Activated CD4-positive, alpha-beta T cell treated with anti-CD3 and anti-CD28 coated beads, Interleukin-2, amount 50 U/mL, for 4 hours (primary cell): ENCODE results near the gene ATOH7.
"Not testable (repeated sequence)": the region's sequence is repeated elsewhere in the genome, so short reads cannot be mapped to it uniquely, and the experiment has no call there.

ENCODE experiments used
- DNase-seq, 2 experiments: peaks; one replicate each; pipeline ENCODE4 v3.0.0-alpha.2; 2020

ATOH7 gene

DNA sequence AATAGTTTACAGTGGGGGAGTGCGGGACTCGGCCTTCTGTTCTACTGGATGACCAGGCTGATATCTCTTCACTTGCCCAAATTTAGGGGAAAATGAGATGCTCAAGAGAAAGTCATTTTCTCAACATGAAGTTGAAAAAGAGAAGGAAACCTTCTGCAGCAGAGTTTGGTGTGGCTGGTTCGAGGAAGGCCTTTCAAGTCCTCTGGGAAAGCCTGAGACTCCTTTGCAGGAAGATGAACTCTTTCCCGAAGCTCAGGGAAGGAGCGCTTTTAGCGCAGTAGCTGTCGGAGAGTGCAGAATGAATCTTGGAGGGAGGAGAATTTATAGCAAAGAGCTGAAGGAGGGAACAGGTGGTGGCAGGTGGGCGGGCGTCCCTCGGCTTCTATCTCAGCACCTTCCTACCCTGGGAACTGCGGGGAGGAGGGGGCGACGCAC lies at the start of gene ATOH7:
Gene ATOH7, minus strand, starts transcription at position 297 of the 435 bp plus-strand sequence. CDS start 436 bp downstream, outside the sequence.
- DNase-seq: no peak

DNA sequence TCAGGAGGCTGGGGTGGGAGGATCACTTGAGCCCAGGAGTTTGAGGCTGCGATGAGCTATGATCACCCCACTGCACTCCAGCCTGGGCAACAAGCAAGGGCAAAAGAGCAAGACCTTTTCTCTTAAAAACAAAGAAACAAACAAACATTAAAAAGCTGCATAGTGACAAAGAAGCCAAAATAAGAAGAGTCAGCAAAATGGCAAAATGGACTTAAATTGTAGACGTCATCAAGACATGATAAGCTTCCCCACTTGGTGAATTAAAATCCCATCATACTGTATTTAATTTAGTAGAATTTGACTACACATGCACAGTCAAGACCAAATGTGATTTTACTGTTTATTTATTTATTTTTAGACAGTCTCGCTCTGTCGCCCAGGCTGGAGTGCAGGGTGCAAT lies 48.8 kb upstream of the ATOH7 start:
- DNase-seq: no peak

DNA sequence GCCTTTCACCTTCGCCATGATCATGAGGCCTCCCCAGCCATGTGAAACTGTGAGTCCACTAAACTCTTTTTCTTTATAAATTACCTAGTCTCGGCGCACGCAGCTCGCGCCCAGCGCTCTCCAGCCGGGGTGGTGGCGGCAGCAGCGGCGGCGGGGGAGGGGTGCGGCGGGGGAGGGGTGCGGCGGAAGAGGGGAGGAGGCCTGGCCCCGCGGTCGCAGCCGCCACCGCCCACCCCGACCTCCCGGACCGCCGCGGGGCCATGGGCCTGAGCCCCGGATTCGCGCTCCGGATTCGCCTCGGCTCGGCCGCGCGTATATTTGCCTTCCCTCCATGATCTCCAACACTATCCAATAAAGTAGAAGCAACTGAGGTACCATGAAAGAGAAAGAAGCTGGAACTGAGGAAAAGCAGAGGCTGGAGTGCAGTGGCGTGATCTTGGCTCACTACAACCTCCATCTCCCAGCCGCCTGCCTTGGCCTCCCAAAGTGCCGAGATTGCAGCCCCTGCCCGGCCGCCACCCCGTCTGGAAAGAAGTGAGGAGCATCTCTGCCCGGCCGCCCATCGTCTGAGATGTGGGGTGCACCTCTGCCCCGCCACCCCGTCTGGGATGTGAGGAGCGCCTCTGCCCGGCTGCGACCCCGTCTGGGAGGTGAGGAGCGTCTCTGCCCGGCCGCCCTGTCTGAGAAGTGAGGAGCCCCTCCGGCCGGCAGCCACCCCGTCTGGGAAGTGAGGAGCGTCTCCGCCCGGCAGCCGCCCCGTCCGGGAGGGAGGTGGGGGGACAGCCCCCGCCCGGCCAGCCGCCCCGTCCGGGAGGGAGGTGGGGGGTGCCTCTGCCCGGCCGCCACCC lies 47.2 kb upstream of the ATOH7 start:
- not testable (repeated sequence) for DNase-seq

DNA sequence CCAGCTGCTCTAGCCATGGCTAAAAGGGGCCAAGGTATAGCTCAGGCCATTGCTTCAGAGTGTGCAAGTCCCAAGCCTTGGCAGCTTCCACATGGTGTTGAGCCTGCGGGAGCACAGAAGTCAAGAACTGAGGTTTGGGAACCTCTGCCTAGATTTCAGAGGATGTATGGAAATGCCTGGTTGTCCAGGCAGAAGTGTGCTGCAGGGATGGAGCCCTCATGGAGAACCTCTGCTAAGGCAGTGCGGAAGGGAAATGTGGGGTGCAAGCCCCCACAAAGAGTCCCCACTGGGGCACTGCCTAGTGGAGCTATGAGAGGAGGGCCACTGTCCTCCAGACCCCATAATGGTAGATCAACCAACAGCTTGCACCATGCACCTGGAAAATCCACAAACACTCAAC lies 45.9 kb upstream of the ATOH7 start:
- DNase-seq: not testable (repeated sequence)

DNA sequence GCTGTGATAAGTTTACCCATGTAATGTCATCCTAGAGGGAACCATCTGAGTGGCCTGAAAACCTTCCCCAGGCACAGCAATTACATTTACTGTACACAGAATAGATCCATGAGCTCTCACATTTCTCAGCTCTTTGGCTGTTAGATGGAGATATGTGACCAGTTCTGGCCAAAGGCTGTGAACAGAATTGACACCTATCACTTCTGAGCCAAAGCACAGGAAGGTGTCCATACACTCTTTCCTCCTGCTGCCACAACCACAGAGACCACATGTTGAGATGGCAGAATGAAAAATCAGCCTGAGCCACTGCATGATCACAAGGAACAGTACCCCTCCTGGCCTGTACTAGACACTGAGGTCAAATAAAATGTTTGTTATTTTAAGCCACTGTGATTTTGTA lies 44.3 kb upstream of the ATOH7 start:
- no peak for DNase-seq

DNA sequence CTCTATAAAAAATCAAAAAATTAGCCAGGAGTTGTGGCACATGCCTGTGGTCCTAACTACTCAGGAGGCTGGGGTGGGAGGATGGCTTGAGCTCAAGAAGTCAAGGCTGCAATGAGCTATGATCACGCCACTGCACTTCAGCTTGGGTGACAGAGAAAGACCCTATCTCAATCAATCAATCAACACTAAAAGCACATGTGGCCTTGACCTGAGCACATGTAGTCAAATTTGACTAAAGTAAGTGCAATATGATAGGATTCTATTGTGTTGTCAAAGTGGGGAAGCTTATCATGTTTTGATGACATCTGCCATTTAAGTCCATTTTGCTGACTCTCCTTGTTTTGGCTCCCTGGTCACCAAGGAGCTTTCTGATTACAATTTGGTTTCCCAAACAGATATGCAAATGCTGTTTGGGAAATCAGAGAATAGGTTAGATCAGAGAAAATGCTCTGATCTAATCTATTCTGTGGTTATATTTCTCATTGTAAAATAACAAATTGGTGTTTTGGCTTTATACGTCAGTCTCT lies 43.8 kb upstream of the ATOH7 start:
- no peak for DNase-seq

DNA sequence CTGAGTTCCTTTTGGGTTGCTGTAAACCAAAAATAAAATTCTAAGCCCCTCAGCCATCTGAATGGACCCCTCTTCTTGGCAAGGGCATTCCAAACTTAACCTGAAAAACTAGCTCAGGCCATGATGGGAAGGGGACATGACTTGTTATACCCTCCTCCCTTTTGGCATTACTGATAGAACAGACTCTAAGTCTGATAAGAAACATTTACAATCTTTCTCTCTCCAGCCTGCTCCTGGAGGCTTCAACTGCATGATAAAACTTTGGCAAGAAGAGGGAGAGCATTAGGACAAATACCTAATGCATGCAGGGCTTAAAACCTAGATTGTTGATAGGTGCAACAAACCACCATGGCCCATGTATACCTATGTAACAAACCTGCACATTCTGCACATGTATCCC lies 40.9 kb upstream of the ATOH7 start:
- DNase-seq: no peak

DNA sequence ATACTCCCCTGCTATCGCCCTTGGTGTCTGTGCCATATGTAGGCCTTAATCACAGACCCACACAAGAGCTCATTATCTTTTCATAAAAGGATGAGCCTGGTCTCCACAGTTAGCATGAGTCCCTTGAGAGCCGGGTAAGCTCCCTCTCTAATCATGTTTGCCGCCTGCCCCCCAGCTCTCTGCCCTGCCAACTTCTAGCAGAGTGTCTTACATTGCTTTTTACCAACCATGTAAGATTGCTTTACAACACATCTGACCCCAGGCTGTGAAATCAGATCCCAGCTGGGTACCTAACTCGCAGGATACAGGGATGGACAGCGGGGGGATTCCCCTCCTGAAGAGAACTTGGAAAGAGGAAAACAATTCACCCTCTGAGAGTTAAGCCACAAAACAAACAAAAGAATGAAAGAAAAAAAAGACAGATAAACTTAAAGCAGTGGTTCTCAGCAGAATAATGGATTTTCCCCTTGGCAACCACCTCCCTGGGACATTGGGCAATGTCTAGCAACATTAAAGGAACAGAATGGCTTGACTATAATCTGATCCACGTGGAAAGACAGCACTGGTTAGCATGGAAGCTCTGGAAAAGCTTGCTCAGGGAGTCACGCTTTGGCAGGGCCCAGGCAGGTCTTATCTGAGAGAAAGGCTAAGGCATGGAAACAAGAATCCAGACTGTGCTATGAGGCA lies 39.4 kb upstream of the ATOH7 start:
- no peak for DNase-seq

DNA sequence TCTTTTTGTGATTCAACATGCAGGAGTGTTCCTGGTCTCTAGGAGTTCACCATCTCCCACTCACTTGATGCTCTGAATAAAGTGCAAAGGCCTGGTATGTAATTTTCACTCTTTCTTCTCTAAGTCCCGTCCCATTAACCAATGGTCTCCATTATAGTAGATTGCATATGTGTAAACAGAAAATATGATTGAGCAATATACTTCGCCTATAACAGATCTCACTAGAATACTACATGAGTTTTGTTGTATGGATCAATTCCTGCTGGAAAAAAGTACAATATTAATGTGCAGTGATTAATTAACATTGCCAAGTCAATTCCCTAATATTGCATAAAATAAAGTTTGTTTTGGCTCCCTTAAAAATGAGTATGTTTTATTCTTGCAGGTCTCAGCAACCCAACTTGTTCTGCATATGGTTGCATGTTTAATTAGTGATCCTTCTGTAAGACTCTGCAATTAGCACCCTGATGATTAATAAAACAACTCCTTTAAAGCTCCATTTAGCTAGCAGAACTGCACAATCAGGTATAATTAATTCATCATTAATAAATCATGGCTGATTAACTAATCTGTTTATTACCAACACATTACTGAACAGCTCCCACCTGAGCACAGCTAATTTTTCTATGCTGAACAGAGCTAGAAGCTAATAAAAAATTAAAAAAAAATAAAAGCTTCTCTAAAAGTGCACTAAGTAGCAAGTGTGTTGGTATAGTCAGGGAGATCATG lies 37.8 kb upstream of the ATOH7 start:
- no peak for DNase-seq

DNA sequence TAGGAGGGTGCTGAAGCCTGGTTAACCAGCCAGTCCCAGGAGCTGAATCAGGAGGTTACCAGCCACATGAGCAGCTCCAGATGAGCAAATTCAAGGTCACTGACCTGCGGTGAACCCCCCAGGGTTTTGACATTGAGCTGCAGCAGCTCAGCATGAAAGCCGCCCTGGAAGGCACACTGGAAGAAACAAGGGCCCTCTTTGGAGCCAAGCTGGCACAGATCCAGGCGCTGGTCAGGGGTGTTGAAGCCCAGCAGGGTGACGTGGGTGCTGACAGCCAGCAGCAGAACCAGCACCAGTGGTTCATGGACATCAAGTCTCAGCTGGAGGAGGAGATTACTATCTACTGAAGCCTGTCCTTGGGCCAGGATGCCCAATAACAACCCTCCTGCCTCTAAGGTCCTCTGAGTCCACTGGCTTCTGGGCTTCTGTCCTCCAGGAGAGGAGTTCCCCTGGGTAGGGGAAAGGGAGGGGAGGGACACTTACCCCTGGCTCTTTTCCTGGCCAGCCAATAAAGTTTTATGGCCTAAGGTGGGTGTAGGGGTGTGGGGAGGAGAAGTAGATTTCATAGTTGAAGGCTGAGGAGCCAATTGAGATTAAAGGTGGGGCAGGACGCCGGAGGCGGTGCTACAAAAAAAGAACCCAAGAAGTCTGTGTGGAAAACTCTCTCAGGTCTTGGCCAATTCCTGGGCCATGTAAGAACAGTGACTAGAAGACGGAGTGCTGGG lies 29.4 kb upstream of the ATOH7 start:
- DNase-seq: no peak

DNA sequence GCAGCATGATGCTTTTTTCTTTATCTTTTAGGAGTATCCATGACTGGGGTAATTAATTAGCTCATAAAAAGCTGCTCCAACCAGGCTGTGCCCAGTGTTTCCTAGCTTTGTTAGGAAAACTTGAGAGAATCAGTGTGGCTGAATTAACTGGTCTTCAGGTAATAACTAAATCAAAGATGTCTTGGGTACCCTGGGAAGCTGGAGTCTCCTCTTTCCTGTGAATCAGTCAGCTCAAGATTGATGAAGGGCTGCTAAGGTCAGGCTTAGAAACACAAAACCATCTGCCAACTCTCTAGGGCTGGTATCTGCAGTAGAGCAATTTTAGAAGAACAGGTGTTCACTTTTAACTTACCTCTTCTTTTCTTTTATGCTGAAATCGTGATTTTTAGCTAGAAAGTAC lies 21.4 kb upstream of the ATOH7 start:
- DNase-seq: no peak

DNA sequence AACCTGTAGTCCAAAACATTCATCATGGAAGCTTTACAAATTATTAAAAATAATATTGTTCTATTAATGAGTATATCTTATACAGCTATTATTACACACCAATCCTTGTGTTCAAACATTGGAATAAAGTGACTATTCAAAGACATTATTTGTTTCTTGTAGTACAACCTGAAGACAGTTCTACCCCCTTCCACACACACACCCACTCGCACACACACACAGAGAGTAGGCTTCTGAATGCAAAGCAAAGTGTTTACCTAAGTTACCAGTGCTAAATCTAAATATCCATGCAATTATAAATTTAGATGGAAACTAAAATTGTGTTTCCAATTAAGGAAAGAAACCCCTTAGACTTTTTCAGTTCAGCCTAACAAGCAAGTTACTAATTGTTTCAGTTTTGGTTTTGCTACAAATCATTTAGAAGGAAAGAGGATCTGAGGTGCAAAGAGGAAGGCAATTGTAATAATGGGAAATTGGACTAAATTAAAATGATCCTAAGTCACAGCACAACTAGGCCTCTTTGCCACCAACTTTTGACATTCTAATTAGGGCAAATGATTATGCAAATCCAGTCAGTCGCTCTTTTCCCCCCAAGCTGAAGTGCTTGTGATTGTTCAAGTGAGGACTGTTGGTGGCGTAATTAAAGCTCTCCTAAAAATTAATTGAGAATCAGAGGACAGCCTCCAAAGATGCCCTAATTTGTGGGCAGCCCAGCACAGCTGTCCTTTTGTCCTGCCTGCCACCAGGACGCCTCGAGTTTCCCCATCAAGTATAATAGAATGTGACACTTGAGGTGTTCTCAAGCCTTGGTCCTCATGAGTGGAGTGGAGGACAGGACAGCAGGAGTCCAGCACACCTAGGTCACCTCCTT lies 19.9 kb upstream of the ATOH7 start:
- no peak for DNase-seq

DNA sequence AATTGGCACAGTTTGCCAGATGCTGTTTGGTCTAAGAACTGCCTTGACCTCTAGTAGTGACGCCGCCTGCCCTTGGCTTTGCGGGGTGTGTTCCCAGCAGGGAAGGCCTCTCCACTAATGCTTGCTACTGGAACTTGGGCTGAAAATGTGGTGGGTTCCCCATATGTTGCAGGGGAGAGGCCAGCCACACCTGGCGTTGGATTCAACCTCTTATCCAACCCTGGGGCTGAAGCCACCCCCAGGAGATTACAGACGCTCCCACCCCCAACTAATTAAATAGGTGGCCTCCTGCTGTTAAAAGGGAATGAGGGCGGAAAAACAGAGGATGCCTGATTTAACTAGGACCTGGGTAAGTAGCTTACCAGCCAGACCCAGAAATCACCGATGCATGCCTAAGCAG lies 19.2 kb upstream of the ATOH7 start:
- no peak for DNase-seq

DNA sequence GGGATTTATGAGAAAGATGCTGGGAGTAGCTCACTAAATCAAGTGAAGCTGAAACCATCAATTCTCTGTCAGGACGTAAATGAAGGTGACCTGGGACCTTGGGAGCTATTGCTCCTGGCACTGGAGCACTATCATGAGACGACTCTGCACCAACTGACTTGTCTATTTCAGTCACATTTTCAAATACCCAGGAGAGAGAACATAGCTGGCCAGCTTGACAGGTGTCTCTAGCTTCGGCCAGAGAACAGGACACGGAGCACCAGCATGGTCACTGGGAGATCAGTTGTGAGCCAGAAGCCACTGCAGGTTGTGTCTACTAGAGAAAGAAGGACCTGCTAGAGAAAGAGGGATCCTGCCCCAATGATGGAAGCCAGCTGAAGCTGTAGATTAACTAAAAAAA lies 17.4 kb upstream of the ATOH7 start:
- no peak for DNase-seq

DNA sequence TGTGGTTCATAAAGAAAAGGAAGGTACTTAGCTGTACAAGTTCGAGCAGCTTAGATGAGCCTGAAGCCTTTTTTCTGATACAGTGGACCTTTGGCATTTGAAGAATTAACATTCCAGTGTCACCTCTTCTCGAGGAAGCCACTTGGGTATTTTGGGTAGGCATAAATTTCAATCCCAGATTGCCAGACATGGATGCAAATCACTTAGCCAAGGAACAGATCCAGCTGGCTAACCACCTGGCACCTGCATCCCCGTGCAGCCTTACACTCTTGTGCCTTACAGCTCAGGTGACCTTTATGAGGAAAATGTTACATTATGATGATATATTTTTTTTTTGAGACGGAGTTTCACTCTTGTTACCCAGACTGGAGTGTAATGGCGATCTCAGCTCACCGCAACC lies 16.0 kb upstream of the ATOH7 start:
- no peak for DNase-seq

DNA sequence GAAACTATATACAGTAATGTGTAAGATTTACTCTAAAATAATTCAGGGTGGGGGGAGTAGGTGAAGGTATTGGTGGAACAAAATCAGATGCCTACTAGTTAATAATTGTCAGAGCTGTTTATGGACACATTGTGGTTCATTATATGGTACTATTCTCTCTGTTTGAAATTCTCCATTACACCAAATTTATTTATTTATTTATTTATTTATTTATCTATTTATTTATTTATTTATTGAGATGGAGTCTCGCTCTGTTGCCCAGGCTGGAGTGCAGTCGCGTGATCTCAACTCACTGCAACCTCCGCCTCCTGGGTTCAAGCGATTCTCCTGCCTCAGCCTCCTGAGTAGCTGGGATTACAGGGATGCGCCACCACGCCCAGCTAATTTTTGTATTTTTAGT lies 14.5 kb upstream of the ATOH7 start:
- DNase-seq: not testable (repeated sequence)

DNA sequence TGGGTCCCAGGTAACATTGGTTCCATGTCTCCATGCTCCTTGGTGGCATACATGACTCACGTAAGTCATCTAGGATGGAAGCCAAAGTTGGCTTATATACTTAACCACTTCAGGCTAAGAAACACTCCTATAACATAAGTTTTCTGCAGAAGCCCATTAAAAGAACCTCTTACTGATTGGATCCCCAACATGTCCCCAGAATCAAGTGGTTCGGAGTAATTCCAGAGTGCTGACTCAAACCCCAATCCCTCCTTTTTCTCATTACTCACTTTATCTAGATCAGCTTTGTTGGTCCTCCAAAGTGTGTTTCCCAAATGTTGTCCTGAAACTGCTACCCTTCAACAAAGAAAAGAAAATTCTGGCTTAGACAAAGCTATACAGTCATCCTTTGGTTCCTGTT lies 10.1 kb upstream of the ATOH7 start:
- DNase-seq: no peak

DNA sequence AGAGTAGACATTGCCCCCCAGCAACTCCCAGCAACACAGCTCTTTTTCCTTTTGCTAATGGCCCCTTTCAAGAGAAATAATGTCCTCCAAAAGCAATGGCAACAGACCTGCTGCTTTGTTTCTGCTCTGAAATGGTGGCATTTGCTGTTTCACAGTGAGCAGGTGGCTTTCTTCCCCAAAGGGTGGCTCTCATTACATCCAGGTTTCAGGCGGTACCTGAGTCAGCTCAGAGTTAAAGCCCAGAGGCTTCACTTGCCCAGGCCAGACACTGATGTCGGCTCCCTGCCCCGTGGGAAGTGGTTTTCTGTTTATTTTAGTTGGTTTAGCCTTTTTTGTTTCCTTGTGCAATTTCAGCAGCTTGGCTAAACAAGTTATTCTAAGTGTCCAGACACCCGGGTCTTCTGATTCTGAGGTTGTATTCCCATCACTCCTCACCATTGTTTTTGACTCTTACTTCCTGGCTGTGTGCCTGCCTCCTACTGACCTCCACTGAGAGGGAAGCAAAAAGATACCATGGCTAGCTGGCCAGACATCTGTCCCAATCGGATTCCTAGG lies 7.8 kb upstream of the ATOH7 start:
- no peak for DNase-seq

DNA sequence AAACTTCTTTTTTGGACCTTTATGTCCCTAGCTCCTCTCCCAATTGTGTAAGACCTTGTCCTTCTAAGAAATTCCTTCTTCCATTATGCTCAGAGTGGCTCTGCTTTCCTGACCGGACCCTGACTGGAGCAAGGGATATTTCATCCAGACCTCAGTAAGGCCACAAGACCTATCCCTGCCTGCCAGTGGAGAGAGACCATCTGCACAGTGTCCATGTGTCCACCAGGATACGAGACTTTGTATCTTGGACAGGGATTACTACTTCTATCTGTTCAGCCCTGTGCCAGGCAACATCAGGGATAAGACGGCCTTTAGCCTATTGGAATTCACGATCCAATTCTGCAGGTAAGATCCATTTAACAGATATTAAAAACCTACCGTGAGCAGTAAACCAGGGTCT lies 7.2 kb upstream of the ATOH7 start:
- no peak for DNase-seq

DNA sequence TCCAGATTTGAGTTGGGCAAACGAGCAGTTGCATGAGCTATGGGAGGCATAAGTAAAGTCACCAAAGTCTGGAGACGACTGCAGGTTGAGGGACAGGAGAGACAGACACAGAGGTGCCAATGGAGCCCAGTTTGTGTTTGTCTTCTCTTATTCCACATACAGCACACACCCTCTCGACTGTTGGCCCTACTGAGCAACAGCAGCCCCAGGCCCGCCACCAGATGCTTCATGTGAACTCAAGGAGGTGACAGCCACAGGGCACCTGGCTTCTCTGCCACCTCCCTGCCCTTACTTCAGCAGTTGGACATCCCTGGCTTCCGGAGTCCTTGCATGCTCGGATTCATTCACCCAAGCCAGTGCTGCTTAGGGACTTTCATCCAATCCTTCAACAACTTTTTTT lies 6.5 kb upstream of the ATOH7 start:
- no peak for DNase-seq

DNA sequence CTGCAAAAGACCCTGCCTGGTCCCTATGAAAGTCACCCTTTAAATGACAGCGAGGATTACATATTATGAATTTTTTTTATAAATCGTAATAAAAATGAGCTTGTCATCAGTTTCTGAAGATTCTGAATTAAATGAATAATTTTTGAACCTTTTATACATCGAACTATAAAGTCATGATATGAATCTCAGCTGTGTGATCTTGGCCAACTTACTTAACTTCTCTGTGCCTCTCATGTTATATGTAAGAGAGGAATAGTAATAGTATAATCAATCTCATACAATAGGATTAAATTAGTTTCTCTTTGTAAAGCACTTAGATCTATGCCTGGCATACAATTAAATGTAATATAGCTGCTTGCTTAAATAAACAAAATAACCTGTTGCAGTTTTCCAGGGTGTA lies 5.3 kb upstream of the ATOH7 start:
- no peak for DNase-seq
